Stomach (tissue), 4 donors: ENCODE measurements around the gene GRB10.

ENCODE experiments used
- POLR2A ChIP-seq, 4 donors: fragments of 450-650 bp; IDR thresholded peaks; one replicate each; pipeline ENCODE4 v1.6.1; 2016; ENCODE audit warnings: antibody characterized with exemption in 4 of 4, control low read depth in 2 of 4, mild to moderate bottlenecking in 1 of 4, moderate library complexity in 1 of 4
- POLR2AphosphoS5 ChIP-seq, 3 donors: sonication (generic); formaldehyde crosslinking; IDR thresholded peaks; one replicate each; pipeline ENCODE4 v1.6.1; 2016; ENCODE audit warnings: antibody characterized with exemption in 3 of 3
- TF ChIP-seq, protein P1 (sequence below), 7 experiments: fragments of 450-650 bp in 4 of 7; fragments of 200-600 bp in 3 of 7; sonication (generic) in 3 of 7; IDR thresholded peaks; one replicate each; pipeline ENCODE4 v1.5.1; 2016 to 2019; ENCODE audit warnings: antibody characterized with exemption in 7 of 7, control low read depth in 2 of 7, mild to moderate bottlenecking in 1 of 7

GRCh38 chr7:50646069-50646468, 136.6 kb downstream of the GRB10 start:
- TF ChIP-seq POLR2A (IDR thresholded peaks at IDR 0.05) (no peak), POLR2AphosphoS5 (IDR thresholded peaks at IDR 0.05) (no peak)
- TF ChIP-seq, protein P1, sequence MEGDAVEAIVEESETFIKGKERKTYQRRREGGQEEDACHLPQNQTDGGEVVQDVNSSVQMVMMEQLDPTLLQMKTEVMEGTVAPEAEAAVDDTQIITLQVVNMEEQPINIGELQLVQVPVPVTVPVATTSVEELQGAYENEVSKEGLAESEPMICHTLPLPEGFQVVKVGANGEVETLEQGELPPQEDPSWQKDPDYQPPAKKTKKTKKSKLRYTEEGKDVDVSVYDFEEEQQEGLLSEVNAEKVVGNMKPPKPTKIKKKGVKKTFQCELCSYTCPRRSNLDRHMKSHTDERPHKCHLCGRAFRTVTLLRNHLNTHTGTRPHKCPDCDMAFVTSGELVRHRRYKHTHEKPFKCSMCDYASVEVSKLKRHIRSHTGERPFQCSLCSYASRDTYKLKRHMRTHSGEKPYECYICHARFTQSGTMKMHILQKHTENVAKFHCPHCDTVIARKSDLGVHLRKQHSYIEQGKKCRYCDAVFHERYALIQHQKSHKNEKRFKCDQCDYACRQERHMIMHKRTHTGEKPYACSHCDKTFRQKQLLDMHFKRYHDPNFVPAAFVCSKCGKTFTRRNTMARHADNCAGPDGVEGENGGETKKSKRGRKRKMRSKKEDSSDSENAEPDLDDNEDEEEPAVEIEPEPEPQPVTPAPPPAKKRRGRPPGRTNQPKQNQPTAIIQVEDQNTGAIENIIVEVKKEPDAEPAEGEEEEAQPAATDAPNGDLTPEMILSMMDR (IDR thresholded peaks at IDR 0.05) = no peak
